Common myeloid progenitor, CD34-positive (primary cell): ENCODE results near the gene RAB7A.
"Not testable (repeated sequence)": the region's sequence is repeated elsewhere in the genome, so short reads cannot be mapped to it uniquely, and the experiment has no call there.

Experiments used
- CTCF ChIA-PET: fragments of 350-600 bp; sonication (Branson Sonifier 250); formaldehyde crosslinking; loops from one replicate; lab custom pipeline; 2021; ENCODE audit warnings: antibody characterized with exemption; lab: Charles Lee
- POLR2A ChIA-PET: fragments of 350-600 bp; sonication (Branson Sonifier 250); formaldehyde crosslinking; loops from one replicate; lab custom pipeline; 2021; ENCODE audit warnings: antibody characterized with exemption; lab: Charles Lee
- DNase-seq, 3 donors: peaks; one replicate each; pipeline versions ENCODE4 v3.0.0 to v3.0.0-alpha.2; 2013
- H3K27ac ChIP-seq, 2 experiments: 1 replicate in 1 of 2; 2 replicates in 1 of 2; pipeline ENCODE4 v1.7.0; 2013; ENCODE audit warnings: inconsistent platforms in 2 of 2, low read length in 2 of 2, mild to moderate bottlenecking in 2 of 2, low read depth in 1 of 2, moderate library complexity in 1 of 2; ENCODE audit not compliant: severe bottlenecking in 2 of 2, insufficient read depth in 1 of 2, poor library complexity in 1 of 2
- H3K27me3 ChIP-seq, 5 experiments: replicated peaks in 2 of 5; 1 replicate in 3 of 5; 2 replicates in 2 of 5; pipeline versions ENCODE4 v1.6.1 to v1.7.0; 2013; ENCODE audit warnings: low read length in 4 of 5, mild to moderate bottlenecking in 2 of 5, moderate library complexity in 2 of 5, inconsistent platforms in 1 of 5; ENCODE audit not compliant: insufficient read depth in 5 of 5, control insufficient read depth in 4 of 5
- H3K36me3 ChIP-seq, 4 experiments: 1 replicate in 2 of 4; 2 replicates in 2 of 4; pipeline versions ENCODE4 v1.6.1 to v1.7.0; 2013; ENCODE audit warnings: low read length in 3 of 4, control low read depth in 1 of 4, mild to moderate bottlenecking in 1 of 4; ENCODE audit not compliant: control insufficient read depth in 4 of 4, insufficient read depth in 4 of 4
- H3K4me1 ChIP-seq, 4 experiments: 1 replicate in 3 of 4; 2 replicates in 1 of 4; pipeline versions ENCODE4 v1.6.1 to v1.7.1; 2013; ENCODE audit warnings: low read length in 3 of 4, mild to moderate bottlenecking in 3 of 4, control low read depth in 1 of 4, inconsistent platforms in 1 of 4, moderate library complexity in 1 of 4; ENCODE audit not compliant: control insufficient read depth in 4 of 4, insufficient read depth in 4 of 4; ENCODE audit errors: control extremely low read depth in 1 of 4
- H3K4me3 ChIP-seq, 7 experiments: 1 replicate in 4 of 7; 2 replicates in 3 of 7; pipeline versions ENCODE4 v1.5.1 to v1.7.0; 2013; ENCODE audit warnings: mild to moderate bottlenecking in 7 of 7, low read length in 6 of 7, moderate library complexity in 6 of 7, inconsistent platforms in 2 of 7, low read depth in 2 of 7, control low read depth in 1 of 7; ENCODE audit not compliant: insufficient read depth in 4 of 7, control insufficient read depth in 1 of 7; ENCODE audit errors: extremely low read depth in 1 of 7
- H3K9me3 ChIP-seq, 5 experiments: 1 replicate in 4 of 5; 2 replicates in 1 of 5; pipeline versions ENCODE4 v1.6.1 to v1.7.1; 2013; ENCODE audit warnings: low read length in 4 of 5, mild to moderate bottlenecking in 2 of 5, inconsistent platforms in 1 of 5, low read depth in 1 of 5, moderate library complexity in 1 of 5; ENCODE audit not compliant: control insufficient read depth in 4 of 5, insufficient read depth in 2 of 5; ENCODE audit errors: control extremely low read depth in 1 of 5
- WGBS: methylation state at CpG from one replicate; pipeline ENCODE4 v1.1.5; 2013; ENCODE audit not compliant: insufficient coverage; 5-methylcytosine and 5-hydroxymethylcytosine counted together

The RAB7A gene

DNA sequence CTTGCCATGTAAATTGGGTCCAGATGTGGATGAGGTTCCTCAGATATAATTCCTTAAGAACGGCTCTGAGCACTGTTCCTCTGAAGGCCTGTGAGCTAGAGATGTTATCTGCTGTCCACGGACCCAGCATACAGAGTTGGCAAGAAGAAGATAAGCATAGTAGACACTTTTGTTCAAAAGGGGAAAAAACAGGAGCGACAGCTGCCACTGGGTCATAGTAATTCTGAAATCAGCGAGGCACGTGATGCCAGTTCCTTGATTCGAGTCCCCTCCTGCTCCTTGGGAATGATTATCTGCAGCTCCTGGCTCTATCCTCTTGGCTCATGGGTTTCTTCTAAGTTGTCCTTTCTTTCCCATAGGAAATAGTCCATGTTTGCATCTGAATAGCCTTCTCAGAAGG, 2.5 kb upstream of the RAB7A start:
- Histone ChIP-seq H3K27ac (no peak overlapping the region), H3K36me3 (peaks cover 0 to 3% (median under 1%) of the 10 kb centered on the region in 4 experiments), H3K9me3 (no peaks in the 10 kb centered on the region), H3K27me3 (no peaks in the 10 kb centered on the region), H3K4me3 (no peak overlapping the region), H3K4me1 (peaks cover 14 to 24% (median 19%) of the 10 kb centered on the region in 4 experiments)
- WGBS: 93% methylated on average over 6 of the region's 6 CpGs
- ChIA-PET POLR2A (no interaction called here), CTCF (no interaction called here)
- DNase-seq: no peak

DNA sequence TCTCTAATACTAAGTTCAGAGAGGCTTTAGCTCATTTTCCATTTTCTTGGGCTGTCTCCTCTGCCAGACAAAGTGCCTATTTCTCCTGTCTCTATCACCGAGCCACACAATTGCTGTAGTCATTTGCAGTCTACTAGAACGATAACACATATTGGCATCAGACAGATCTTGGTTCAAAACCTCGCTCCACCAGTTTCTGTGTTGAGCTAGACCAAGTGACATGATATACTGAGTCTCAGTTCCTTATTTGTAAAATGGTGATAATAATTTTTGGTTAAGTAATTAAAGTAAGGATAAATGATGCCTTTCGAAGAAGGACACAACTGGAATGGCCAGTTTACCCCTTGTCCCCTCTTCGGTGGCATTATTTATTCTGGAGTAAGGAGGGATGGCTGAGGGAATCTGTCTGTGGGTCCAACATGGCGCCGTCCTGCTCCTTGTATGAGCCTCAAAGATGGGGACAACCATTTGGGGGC, 398 bp upstream of the RAB7A start:
- Histone ChIP-seq H3K4me1 (peaks cover 19 to 38% (median 29%) of the 10 kb centered on the region in 4 experiments), H3K9me3 (no peaks in the 10 kb centered on the region), H3K27me3 (no peaks in the 10 kb centered on the region), H3K27ac (peak overlapping the region in 1 of 2 experiments; percentile 98), H3K36me3 (peaks cover 0 to 8% (median under 1%) of the 10 kb centered on the region in 4 experiments), H3K4me3 (peak overlapping the region in 6 of 7 experiments; percentile 83 to 98 (median 93))
- ChIA-PET POLR2A (interaction anchor here (1.7 kb wide), 1 partner anchor 45 kb away, joined by 7 read pairs; no protein-coding TSS in a partner anchor), CTCF (interaction anchor here (0.7 to 1.8 kb wide), 4 partner anchors 18 to 71 kb away, joined by 3 to 4 read pairs (median 4); no protein-coding TSS in a partner anchor)
- 71% methylated on average over 5 of the region's 7 CpGs for whole genome bisulfite sequencing
- no peak for DNase-seq

- Histone ChIP-seq H3K9me3 (no peaks in the 10 kb centered on the region), H3K4me3 (peak overlapping the region in 6 of 7 experiments; percentile 84 to 98 (median 93)), H3K27me3 (no peaks in the 10 kb centered on the region), H3K36me3 (peaks cover 0 to 13% (median under 1%) of the 10 kb centered on the region in 4 experiments), H3K27ac (peak overlapping the region; percentile 95 to 98), H3K4me1 (peaks cover 22 to 42% (median 35%) of the 10 kb centered on the region in 4 experiments)
- DNase-seq: no peak
- 40% methylated on average over 4 of the region's 4 CpGs for WGBS
- CTCF ChIA-PET: interaction anchor here (0.6 to 1.7 kb wide), 4 partner anchors 12 to 46 kb away, joined by 3 to 8 read pairs (median 3); no protein-coding TSS in a partner anchor
- POLR2A ChIA-PET: interaction anchor here (0.7 to 1.7 kb wide), 5 partner anchors 12 to 46 kb away, joined by 3 to 7 read pairs (median 3); no protein-coding TSS in a partner anchor
Observed at GRCh38 chr3:128727059-128727458, 1.1 kb downstream of the RAB7A start.

DNA sequence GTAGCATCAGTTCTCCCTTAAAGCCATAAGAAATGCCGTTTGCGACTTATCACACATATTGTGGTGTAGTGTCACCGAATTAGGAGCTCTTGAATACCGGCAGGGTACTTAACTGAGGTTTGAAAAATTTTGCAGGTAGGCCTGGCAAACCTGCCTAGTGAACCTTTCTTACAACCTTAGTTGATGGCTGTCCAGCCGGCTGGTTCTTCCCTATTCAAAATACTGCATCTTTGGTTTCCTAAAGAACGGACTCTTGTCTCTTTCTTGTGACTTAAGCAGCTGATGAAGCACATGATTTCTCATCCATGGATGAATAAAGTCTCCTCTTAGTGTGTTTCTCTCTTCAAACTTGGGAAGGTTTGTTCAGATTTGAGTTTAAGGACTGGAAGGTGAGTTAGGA, 1.5 kb downstream of the RAB7A start:
- Histone ChIP-seq H3K27me3 (no peaks in the 10 kb centered on the region), H3K9me3 (no peaks in the 10 kb centered on the region), H3K4me1 (peaks cover 22 to 42% (median 35%) of the 10 kb centered on the region in 4 experiments), H3K4me3 (peak overlapping the region in 6 of 7 experiments; percentile 84 to 98 (median 93)), H3K36me3 (peaks cover 0 to 16% (median under 1%) of the 10 kb centered on the region in 4 experiments), H3K27ac (peak overlapping the region in 1 of 2 experiments; percentile 98)
- ChIA-PET POLR2A (interaction anchor here (0.7 to 1.5 kb wide), 3 partner anchors 12 to 31 kb away, joined by 3 read pairs; no protein-coding TSS in a partner anchor), CTCF (interaction anchor here (0.9 to 1.7 kb wide), 3 partner anchors 12 to 47 kb away, joined by 3 to 8 read pairs (median 3); no protein-coding TSS in a partner anchor)
- WGBS: 71% methylated on average over 5 of the region's 6 CpGs
- no peak for DNase-seq

GRCh38 chr3:128727996-128728395, 2.0 kb downstream of the RAB7A start:
- no peak for DNase-seq
- Histone ChIP-seq H3K36me3 (peaks cover 0 to 17% (median under 1%) of the 10 kb centered on the region in 4 experiments), H3K4me3 (peak overlapping the region in 5 of 7 experiments; percentile 84 to 98 (median 92)), H3K27ac (peak overlapping the region in 1 of 2 experiments; percentile 98), H3K9me3 (no peaks in the 10 kb centered on the region), H3K27me3 (no peaks in the 10 kb centered on the region), H3K4me1 (peaks cover 22 to 43% (median 35%) of the 10 kb centered on the region in 4 experiments)
- 80% methylated on average over 1 of the region's 2 CpGs for WGBS
- CTCF ChIA-PET: interaction anchor here (0.9 to 1.7 kb wide), 3 partner anchors 10 to 47 kb away, joined by 3 to 9 read pairs (median 8); no protein-coding TSS in a partner anchor
- POLR2A ChIA-PET: interaction anchor here (1.5 kb wide), 1 partner anchor 15 kb away, joined by 3 read pairs; no protein-coding TSS in a partner anchor

DNA sequence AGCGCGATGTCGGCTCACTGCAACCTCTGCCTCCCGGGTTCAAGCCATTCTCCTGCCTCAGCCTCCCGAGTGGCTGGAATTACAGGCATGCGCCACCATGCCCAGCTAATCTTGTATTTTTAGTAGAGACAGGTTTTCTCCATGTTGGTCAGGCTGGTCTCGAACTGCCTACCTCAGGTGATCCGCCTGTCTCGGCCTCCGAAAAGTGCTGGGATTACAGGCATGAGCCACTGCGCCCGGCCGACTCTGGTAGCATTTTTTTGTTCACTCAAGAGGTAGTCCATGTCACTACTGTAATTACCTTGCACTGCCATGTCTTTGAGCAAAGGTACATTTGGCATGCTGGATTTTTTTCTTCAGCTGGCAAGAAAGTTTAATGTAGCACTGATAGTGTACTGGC, 2.5 kb downstream of the RAB7A start:
- POLR2A ChIA-PET: interaction anchor here (1.5 kb wide), 1 partner anchor 14 kb away, joined by 3 read pairs; no protein-coding TSS in a partner anchor

More for the DNA sequence above, 2.5 kb downstream of the RAB7A start:
- H3K9me3 ChIP-seq, H3K27me3 ChIP-seq, DNase-seq, H3K27ac ChIP-seq: not testable (repeated sequence)
- CTCF ChIA-PET: interaction anchor here (0.8 to 1.6 kb wide), 2 partner anchors 9 to 66 kb away, joined by 3 to 9 read pairs; no protein-coding TSS in a partner anchor
- WGBS: 96% methylated on average over 11 of the region's 13 CpGs
- peak overlapping the region in 3 of 7 experiments; percentile 13 to 98 (median 21) for H3K4me3 ChIP-seq
- H3K36me3 ChIP-seq: peaks cover 0 to 17% (median under 1%) of the 10 kb centered on the region in 4 experiments
- H3K4me1 ChIP-seq: peaks cover 22 to 48% (median 36%) of the 10 kb centered on the region in 4 experiments
